Neural progenitor cell (in vitro differentiated cells): ENCODE measurements around the gene SPRR1B. TPM values are rescaled to one million over a fixed set of nuclear protein-coding genes. Genes with fewer than 3 reads are reported as not detected.
"Not testable (repeated sequence)": the region's sequence is repeated elsewhere in the genome, so short reads cannot be mapped to it uniquely, and the experiment has no call there.

Experiments used
- DNase-seq: peaks from one replicate; pipeline ENCODE4 v3.0.0-alpha.2; 2016; ENCODE audit warnings: low spot score
- H2AFZ ChIP-seq: fragments of 200-600 bp; sonication (generic); replicated peaks from 2 replicates; pipeline ENCODE4 v1.6.1; 2016; ENCODE audit warnings: antibody characterized with exemption
- H3F3A ChIP-seq: fragments of 200-600 bp; sonication (generic); 2 replicates; pipeline ENCODE4 v1.6.1; 2016; ENCODE audit warnings: antibody characterized with exemption, low read depth
- H3K27ac ChIP-seq: fragments of 200-600 bp; sonication (generic); 2 replicates; pipeline ENCODE4 v1.5.1; 2016; ENCODE audit warnings: mild to moderate bottlenecking
- H3K27me3 ChIP-seq: fragments of 200-600 bp; sonication (generic); 2 replicates; pipeline ENCODE4 v1.6.1; 2016; ENCODE audit warnings: mild to moderate bottlenecking, moderate library complexity
- H3K36me3 ChIP-seq: fragments of 200-600 bp; sonication (generic); 2 replicates; pipeline ENCODE4 v1.5.1; 2016
- H3K4me1 ChIP-seq: fragments of 200-600 bp; sonication (generic); 2 replicates; pipeline ENCODE4 v1.6.1; 2016; ENCODE audit warnings: mixed run types
- H3K4me2 ChIP-seq: fragments of 200-600 bp; sonication (generic); 2 replicates; pipeline ENCODE4 v1.6.1; 2016
- H3K4me3 ChIP-seq: fragments of 200-600 bp; sonication (generic); 2 replicates; pipeline ENCODE4 v1.5.1; 2016
- H3K79me2 ChIP-seq: fragments of 200-600 bp; sonication (generic); 2 replicates; pipeline ENCODE4 v1.6.1; 2016; ENCODE audit warnings: low read depth
- H3K9ac ChIP-seq: fragments of 200-600 bp; sonication (generic); 2 replicates; pipeline ENCODE4 v1.6.1; 2016
- H3K9me3 ChIP-seq: fragments of 200-600 bp; sonication (generic); 2 replicates; pipeline ENCODE4 v1.5.1; 2016; ENCODE audit warnings: low read depth
- H4K20me1 ChIP-seq: fragments of 200-600 bp; sonication (generic); 2 replicates; pipeline ENCODE4 v1.6.1; 2016; ENCODE audit warnings: low read depth
- H3K27ac Mint-ChIP-seq: 3 replicates; pipeline ENCODE4 v1.8.0; 2021; ENCODE audit warnings: mixed read lengths
- H3K27me3 Mint-ChIP-seq: 2 replicates; pipeline ENCODE4 v1.8.0; 2022; ENCODE audit warnings: low read depth, mild to moderate bottlenecking, inconsistent platforms, moderate library complexity, mixed read lengths; ENCODE audit not compliant: insufficient read depth
- H3K36me3 Mint-ChIP-seq: 3 replicates; pipeline ENCODE4 v1.8.0; 2021; ENCODE audit warnings: mixed read lengths
- H3K4me1 Mint-ChIP-seq: 3 replicates; pipeline ENCODE4 v1.8.0; 2021; ENCODE audit warnings: mixed read lengths
- H3K4me3 Mint-ChIP-seq: 3 replicates; pipeline ENCODE4 v1.8.0; 2021; ENCODE audit warnings: mild to moderate bottlenecking, moderate library complexity, mixed read lengths
- H3K9me3 Mint-ChIP-seq: 3 replicates; pipeline ENCODE4 v1.8.0; 2020; ENCODE audit warnings: mixed read lengths
- EZH2 ChIP-seq: fragments of 200-600 bp; sonication (generic); IDR thresholded peaks from 2 replicates; pipeline ENCODE4 v1.6.1; 2017; ENCODE audit warnings: antibody characterized with exemption, mild to moderate bottlenecking, moderate library complexity
- EZH2phosphoT487 ChIP-seq: fragments of 200-600 bp; sonication (generic); IDR thresholded peaks from 2 replicates; pipeline ENCODE4 v1.6.1; 2017; ENCODE audit warnings: antibody characterized with exemption
- total RNA-seq: library from RNA; depleted of rRNA; stranded (reverse); fragments of >200 nt; gene quantifications from 2 replicates; pipeline ENCODE4 v1.2.3, GENCODE V29; 2015; ENCODE audit warnings: low replicate concordance
- TF ChIP-seq, protein P1 (sequence below): fragments of 200-600 bp; sonication (generic); IDR thresholded peaks from 2 replicates; pipeline ENCODE4 v1.5.1; 2017; ENCODE audit warnings: antibody characterized with exemption, mild to moderate bottlenecking

Gene SPRR1B
- total RNA-seq, 1 donor from 2014 or later = not detected

DNA sequence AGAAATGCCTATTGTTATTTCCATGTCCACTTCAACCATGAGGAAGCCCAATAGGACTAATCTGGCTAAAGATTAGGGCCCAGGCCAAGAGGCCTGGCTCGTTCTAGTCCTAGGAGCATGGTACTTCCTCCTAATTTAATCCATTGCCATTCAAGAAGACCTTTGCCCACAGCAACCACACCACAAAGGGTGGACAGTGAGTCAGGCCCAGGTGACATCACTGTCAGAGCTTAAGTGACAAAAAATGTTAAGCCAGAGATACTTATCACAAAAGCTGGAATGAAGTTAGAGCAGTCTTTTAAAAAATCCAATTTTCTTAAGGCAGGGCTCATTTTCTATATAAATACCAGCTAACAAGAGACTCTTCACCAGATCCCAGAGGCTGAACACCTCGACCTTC, 29.6 kb upstream of the SPRR1B start, which contains the start of gene SPRR3:
TSS of gene SPRR3 (plus strand) at position 368 of the 400 bp plus-strand sequence. CDS start 1,272 bp downstream, outside the sequence.
- Histone ChIP-seq H3K4me1 (no peaks in the 10 kb centered on the region), H4K20me1 (no peaks in the 10 kb centered on the region), H3K36me3 (no peaks in the 10 kb centered on the region), H2AFZ (no peak within 1 kb of the TSS), H3K4me3 (no peak within 1 kb of the TSS), H3K9ac (no peak within 1 kb of the TSS), H3K9me3 (peaks cover 20% of the 10 kb centered on the region), H3K4me2 (no peak within 1 kb of the TSS), H3K27ac (no peak within 1 kb of the TSS), H3F3A (no peaks in the 10 kb centered on the region), H3K27me3 (no peaks in the 10 kb centered on the region), H3K79me2 (no peaks in the 10 kb centered on the region)
- Mint-ChIP-seq H3K27ac (no peak within 1 kb of the TSS), H3K4me1 (no peaks in the 10 kb centered on the region), H3K4me3 (no peak within 1 kb of the TSS), H3K36me3 (no peaks in the 10 kb centered on the region), H3K27me3 (no peaks in the 10 kb centered on the region), H3K9me3 (no peaks in the 10 kb centered on the region)
- TF ChIP-seq EZH2 = no peak
- TF ChIP-seq EZH2phosphoT487 = no peak
- TF ChIP-seq, protein P1, sequence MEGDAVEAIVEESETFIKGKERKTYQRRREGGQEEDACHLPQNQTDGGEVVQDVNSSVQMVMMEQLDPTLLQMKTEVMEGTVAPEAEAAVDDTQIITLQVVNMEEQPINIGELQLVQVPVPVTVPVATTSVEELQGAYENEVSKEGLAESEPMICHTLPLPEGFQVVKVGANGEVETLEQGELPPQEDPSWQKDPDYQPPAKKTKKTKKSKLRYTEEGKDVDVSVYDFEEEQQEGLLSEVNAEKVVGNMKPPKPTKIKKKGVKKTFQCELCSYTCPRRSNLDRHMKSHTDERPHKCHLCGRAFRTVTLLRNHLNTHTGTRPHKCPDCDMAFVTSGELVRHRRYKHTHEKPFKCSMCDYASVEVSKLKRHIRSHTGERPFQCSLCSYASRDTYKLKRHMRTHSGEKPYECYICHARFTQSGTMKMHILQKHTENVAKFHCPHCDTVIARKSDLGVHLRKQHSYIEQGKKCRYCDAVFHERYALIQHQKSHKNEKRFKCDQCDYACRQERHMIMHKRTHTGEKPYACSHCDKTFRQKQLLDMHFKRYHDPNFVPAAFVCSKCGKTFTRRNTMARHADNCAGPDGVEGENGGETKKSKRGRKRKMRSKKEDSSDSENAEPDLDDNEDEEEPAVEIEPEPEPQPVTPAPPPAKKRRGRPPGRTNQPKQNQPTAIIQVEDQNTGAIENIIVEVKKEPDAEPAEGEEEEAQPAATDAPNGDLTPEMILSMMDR = no peak
- no peak for DNase-seq

DNA sequence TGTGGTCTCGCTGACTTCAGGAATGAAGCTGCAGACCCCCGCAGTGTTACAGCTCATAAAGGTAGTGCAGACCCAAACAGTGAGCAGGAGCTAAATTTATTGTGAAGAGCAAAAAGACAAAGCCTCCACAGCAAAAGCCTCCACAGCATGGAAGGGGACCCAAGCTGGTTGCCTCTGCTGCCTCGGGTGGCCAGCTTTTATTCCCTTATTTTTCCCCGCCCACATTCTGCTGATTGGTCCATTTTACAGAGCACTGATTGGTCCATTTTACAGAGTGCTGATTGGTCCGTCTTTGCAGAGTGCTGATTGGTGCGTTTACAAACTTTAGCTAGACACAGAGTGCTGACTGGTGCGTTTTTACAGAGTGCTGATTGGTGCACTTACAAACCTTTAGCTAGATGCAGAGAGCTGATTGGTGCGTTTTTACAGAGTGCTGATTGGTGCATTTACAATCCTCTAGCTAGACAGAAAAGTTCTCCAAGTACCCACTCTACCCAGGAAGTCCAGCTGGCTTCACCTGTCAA, 19.7 kb upstream of the SPRR1B start:
- H4K20me1 ChIP-seq, H3K27ac Mint-ChIP-seq, H3K4me1 ChIP-seq, H3K9ac ChIP-seq, H3K79me2 ChIP-seq, H3K36me3 Mint-ChIP-seq, H3F3A ChIP-seq, H2AFZ ChIP-seq, H3K4me2 ChIP-seq, H3K9me3 ChIP-seq, H3K27me3 ChIP-seq, H3K4me3 ChIP-seq, DNase-seq, H3K27me3 Mint-ChIP-seq, H3K4me3 Mint-ChIP-seq, H3K9me3 Mint-ChIP-seq, H3K36me3 ChIP-seq, H3K27ac ChIP-seq, H3K4me1 Mint-ChIP-seq: not testable (repeated sequence)

DNA sequence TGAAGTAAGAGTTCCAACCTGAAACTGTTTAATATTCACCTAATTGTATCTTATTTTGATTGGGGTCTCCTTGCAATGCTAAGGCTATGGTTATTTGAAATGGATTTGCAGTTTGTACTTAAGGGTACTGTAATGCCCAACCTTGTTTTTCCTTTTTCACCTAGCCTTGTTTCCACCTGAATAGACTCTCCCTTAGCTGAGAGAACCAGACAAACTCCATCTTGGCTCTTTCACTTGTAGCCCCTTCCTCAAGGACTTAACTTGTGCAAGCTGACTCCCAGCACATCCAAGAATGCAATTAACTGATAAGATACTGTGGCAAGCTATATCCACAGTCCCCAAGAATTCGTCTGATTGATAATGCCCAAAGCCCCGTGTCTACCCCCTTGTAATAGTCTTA, 9.2 kb upstream of the SPRR1B start:
- not testable (repeated sequence) for H3K36me3 ChIP-seq, H3K27ac ChIP-seq, H3K4me3 ChIP-seq, H3K4me2 ChIP-seq, H4K20me1 ChIP-seq, H3K4me1 Mint-ChIP-seq, H3K9ac ChIP-seq, H3K36me3 Mint-ChIP-seq, H3K4me1 ChIP-seq, H3K27ac Mint-ChIP-seq, H3K9me3 ChIP-seq, H2AFZ ChIP-seq, H3F3A ChIP-seq, H3K9me3 Mint-ChIP-seq, DNase-seq, H3K79me2 ChIP-seq, H3K4me3 Mint-ChIP-seq, H3K27me3 ChIP-seq, H3K27me3 Mint-ChIP-seq

GRCh38 chr1:153022340-153022739, 8.7 kb upstream of the SPRR1B start:
- H3K4me3 Mint-ChIP-seq, H3K36me3 ChIP-seq, H3K27me3 ChIP-seq, H3K4me2 ChIP-seq, H3K4me1 Mint-ChIP-seq, H4K20me1 ChIP-seq, H3K4me1 ChIP-seq, H3K9me3 ChIP-seq, H3K27ac Mint-ChIP-seq, H3K27ac ChIP-seq, H3K4me3 ChIP-seq, H3K9ac ChIP-seq, H3F3A ChIP-seq, H3K36me3 Mint-ChIP-seq, H3K79me2 ChIP-seq, H3K27me3 Mint-ChIP-seq, DNase-seq, H3K9me3 Mint-ChIP-seq, H2AFZ ChIP-seq: not testable (repeated sequence)

GRCh38 chr1:153023109-153023508, 7.9 kb upstream of the SPRR1B start:
- no peaks in the 10 kb centered on the region for H3K27me3 ChIP-seq
- no peak overlapping the region for H3K4me3 Mint-ChIP-seq
- no peaks in the 10 kb centered on the region for H3F3A ChIP-seq
- no peaks in the 10 kb centered on the region for H3K36me3 ChIP-seq
- H3K9me3 Mint-ChIP-seq = no peaks in the 10 kb centered on the region
- no peak for TF ChIP-seq EZH2
- TF ChIP-seq, protein P1 = no peak
- no peak for TF ChIP-seq EZH2phosphoT487
- no peaks in the 10 kb centered on the region for H3K36me3 Mint-ChIP-seq
- H3K27ac Mint-ChIP-seq = no peak overlapping the region
- H3K27ac ChIP-seq = no peak overlapping the region
- H3K27me3 Mint-ChIP-seq = peaks cover 2% of the 10 kb centered on the region
- peaks cover 14% of the 10 kb centered on the region for H3K9me3 ChIP-seq
- DNase-seq = no peak
- no peak overlapping the region for H3K4me2 ChIP-seq
- H3K9ac ChIP-seq = no peak overlapping the region
- no peaks in the 10 kb centered on the region for H3K79me2 ChIP-seq
- no peaks in the 10 kb centered on the region for H3K4me1 ChIP-seq
- no peaks in the 10 kb centered on the region for H3K4me1 Mint-ChIP-seq
- no peak overlapping the region for H2AFZ ChIP-seq
- H3K4me3 ChIP-seq = no peak overlapping the region
- no peaks in the 10 kb centered on the region for H4K20me1 ChIP-seq
